HG02623 (cell line): ENCODE results near the gene TEX2.
"Not testable (repeated sequence)": the region's sequence is repeated elsewhere in the genome, so short reads cannot be mapped to it uniquely, and the experiment has no call there.

Experiments
- ATAC-seq: cut with Tn5 transposase; IDR thresholded peaks from one replicate; pipeline ENCODE4 v1.9.1; 2021; ENCODE audit warnings: moderate library complexity; ENCODE audit not compliant: unreplicated experiment

TEX2 gene

DNA sequence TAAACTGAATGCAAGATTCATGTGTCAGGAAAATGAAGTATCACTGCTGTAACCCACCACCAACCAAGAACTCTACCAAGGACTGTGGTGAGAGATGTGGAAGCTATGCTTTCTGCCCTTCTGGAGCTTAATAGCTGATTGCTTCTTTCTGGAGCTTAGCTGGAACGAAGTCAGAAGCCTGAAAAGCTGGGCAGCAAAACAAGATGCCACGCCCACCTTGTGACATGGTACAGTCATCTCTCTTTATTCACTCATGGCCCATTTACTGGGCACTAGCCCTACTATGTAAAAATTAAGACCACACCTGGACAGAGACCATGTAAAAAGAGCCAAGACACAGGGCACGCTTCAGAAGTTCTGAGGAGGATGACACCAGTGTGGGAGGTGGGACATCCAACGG is 48.1 kb downstream of the TEX2 start:
- no peak for ATAC-seq

DNA sequence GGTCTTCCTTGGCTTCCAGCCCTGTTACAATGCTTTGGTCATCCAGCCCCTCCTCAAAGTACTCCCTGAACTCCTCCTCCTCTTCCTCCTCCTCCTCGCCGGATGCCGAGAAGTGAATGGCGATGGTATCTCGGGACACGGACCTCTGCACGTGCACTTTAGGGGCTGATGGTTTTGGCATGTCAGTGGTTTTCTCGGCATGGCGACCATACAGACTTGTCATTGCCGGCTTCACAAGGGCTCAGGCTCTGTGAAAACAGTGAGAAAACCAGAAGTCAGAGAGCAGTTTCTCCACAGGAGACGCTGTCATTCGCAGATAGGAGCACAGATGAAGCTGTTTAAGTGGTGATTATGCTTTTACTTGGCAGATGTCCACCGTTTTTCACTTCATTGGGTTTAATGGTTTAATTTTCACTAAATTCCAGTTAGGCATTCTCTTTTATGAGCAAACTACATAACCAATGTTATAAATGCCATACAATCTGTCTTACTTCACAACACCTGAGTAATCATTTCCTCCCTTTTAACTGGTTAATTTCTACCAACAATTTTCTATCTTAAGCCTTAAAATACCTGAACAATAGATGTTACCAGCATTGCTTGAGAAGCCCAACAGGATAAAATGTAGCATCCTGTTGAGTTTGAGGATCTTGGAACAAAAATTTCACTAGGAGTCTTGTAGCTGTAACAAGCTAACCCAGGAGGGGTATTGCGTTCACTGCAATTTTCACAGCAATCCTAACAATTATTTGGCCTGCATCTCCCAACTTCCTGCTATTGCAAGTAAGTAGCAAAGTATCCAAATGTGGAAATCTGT is 48.9 kb downstream of the TEX2 start:
- no peak for ATAC-seq

DNA sequence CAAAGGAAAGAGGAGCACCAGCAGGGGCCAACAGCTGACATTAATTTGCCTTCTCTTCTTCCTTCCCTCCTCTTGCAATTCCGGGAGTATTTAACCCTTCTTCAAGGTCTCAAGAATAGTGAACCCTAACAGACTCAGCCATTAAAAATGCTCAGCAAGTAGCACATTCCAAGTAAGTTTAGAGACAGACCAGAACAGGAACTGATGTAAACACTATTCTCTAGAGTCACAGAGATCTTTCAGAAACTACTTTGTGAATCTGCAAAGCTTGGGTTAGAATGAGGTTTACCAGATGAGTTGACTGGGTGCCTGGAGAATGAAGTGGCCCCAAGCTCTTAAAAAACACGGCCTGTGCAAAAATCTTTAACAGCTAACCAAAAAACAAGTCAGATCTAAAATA is 50.9 kb downstream of the TEX2 start:
- no peak for ATAC-seq

DNA sequence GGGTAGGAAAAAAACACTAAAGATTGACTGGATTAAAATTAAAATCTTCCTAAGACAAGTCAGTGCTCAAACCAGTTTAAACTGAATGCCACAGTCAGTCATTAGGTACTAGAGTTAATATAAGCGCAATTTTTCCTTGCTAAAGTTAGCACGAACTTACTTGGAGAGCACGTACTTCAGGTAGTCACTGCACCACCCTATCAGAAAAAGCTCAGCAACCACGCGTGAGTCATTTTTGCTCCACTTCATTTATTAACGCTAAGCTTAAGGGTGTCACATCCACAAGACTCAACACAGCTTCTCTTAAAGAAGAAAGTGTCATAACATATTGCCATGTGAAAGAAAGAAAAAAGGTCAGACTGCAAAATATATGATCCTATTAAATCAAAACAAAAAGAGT is 53.1 kb downstream of the TEX2 start:
- no peak for ATAC-seq

DNA sequence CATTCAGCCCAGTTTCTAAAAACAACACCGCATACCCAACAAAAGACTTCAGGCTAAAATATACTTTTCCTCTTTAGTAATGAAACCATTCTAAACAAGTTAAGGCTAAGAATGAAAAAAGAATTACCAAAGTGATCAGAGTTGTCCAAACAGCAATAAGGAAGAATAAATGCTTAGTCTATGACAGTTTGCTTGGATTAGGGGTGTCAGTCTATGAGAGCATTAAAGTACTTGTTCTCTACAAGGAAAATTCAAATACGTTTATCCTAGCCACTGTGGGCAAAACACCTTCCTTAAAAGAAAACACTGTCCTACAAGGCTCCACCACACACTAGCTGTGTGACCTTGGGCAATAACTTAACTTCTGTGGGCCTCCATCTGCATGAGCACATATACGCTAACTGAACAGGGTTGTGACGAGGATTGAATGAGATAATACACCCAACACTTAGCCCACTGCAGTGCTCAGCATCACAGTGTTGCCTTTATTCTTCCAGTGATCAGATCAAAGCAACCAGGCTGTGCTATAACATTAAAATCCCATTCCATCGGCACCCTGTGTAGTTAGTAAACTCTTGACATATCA is 53.6 kb downstream of the TEX2 start:
- ATAC-seq: no peak

DNA sequence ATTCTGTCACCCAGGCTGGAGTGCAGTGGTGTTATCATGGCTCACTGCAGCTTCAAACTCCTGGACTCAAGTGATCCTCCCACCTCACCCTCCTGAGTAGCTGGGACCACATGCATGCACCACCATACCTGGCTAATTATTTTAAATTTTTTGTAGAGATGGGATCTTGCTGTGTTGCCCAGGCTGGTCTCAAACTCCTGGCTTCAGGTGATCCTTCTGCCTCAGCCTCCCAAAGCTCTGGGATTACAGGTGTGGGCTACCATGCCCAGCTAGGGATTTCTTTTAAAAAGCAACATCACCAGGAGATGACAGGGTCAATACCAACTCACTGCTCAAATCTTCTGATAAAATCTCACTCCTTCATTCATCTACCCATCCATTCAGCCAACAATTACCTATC is 54.4 kb downstream of the TEX2 start:
- ATAC-seq: not testable (repeated sequence)

GRCh38 chr17:64205804-64206203 is 57.3 kb downstream of the TEX2 start:
- no peak for ATAC-seq

DNA sequence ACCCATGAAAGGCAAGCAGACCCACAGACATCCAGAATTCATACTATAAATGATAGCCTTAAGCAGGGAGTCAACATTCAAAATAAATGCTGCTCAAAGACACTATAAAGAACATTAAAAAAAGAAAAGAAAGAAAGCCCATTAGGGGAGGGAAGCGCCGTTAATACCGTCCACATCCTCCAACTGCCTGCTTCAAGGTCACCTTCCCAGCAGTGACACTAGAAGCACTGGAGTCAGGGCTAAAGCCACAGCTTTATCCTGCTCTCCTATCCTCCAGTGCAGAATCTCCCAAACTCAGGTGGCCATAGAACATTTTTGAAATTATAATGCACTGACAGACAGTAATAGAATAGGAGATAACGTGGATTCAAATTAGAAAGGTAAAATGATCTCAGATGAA is 59.4 kb downstream of the TEX2 start:
- ATAC-seq: no peak

DNA sequence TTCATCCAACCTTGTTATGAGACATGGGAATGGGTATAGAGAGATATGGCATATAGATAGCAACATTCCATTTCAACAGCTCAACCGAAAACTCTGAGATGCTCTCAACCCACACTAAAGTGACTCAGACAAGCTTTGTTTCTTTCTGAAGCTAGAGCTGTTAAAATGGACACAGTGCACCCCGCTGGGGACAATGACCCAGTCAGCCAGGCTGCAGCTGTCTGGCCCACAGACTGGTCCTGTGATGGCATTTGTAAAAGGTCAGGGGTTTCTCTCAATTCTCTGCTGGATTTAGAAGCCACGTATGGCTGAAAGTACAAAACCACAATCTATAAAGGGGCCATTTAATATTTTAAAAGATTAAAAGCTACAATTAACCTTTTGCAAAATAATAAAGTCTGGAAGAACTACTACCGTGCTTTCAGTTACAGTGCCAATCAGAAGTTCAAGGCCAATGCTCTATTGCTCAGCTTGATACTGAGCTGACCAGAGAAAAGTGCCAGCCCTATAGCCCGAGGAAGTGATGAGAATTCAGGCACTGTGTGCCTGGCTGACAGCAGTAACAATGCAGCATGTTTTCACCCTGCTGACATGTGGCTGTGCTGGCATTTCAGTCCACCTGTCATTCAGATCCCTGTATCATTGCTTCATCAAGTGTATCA is 60.2 kb downstream of the TEX2 start:
- ATAC-seq: no peak

DNA sequence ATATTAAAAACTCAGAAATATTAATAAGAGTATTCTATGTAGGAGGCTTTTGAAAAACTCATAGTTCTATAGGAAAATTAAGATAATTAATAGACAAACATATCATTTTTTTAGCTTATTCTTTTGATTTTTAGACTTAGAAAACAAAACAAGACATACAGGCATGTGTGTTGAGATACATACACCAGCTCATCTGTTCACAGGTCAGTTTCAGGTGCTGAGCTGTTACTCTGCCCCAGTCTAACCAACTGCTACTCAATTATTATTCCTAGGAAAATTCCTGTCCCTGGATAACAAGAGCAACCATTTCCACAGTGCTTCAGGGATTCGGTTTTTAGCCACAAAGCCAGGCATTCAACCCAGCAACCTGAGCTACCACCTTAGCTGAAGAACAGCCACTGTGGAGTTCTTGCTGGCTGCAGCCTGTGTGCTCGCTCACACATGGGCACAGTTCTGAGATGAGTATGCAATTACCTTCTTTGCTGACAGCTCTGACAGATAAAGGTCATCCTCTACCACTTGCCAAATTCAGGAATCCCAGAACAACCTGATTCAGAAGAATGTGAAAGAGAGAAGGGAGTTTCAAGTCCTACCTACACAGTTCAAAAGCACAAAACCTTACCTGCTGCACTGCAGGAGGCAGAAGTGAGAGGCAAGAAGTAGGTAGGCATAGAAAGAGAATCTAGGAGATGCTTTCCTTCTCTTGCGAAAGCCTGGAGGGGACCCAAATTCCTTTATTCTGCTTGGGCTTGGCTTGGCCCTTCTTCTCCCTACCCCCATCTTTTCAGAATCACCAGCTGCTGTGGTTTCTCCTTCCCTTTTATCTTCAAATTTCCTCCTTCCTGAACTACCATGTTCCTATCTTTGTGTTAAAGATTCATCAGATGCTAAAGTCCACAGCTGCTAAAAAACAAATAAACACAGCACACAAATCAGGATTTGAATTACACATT is 62.7 kb downstream of the TEX2 start:
- ATAC-seq: no peak

DNA sequence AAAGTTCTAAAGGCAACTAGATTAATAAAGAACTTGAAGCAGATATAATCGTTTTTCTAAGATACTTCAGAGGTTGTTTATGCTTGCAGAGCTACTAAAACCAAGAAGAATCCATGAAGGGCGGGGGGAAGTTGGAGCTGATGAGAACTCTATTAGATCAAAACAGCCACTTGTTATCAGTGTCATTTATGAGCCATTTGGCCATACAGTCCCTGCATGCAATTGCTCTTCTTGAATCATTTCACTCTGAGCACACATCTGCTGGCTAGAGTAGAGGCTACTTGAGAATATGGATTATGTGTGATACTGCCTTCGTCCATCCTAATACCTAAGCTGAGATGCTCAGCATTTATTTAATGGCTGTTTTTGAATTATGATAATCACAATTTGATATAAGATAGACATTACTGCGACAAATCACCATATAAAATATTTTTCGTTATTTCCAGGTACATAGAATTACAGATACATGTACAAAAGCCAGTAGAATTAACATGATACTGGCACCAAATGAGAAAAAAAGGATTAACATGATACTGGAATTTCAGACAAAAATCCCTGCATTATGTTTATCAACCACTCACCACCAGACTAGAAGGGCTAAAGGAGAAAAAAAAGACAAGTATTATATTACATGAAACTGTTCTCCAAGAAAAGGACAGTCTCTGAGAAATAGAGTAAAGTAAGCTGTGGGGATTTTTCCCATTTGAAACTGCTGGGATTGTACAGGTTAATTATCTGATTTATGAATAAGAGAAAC is 64.5 kb downstream of the TEX2 start:
- ATAC-seq: no peak

DNA sequence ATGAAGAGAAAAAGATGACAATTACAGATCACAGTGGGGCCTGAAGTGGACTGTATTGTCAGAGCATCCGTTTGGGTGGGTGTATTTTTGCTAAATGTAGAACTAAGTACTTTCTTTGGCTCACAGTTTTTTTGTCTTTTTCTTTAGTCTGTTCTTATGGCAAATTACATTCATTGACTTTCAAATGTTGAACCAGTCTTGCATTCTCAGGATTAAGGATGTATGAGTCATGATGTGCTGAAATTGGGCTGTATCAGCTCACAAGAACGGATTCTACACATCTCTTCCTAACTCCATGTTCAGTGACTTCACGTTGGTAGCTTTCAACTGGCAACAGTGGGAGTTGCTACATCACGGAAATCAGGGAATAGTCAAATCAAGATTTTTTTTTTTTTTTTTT is 66.5 kb downstream of the TEX2 start:
- no peak for ATAC-seq

- ATAC-seq: no peak
Observed at GRCh38 chr17:64193561-64193960, 69.5 kb downstream of the TEX2 start.

- no peak for ATAC-seq
Observed at GRCh38 chr17:64192589-64192988, 70.5 kb downstream of the TEX2 start.

DNA sequence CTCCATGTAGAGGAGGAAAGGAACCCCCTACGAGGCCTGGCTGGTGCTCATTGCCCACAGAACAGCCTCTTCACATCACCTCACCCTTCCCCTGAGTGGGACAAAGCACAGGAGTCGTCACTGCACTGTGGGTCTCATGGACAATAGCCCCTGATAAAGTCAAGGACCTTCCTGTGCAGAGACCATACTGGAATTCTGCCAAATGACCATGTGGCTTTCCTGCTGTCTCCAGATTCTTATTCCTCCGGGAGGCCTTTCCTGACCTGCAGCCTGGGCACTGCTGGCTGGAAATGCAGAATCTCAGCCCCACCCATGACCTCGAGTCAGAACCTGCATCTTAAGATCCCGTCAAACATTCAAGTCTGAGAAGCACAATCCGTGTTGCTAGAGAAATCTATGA is 72.6 kb downstream of the TEX2 start:
- ATAC-seq: no peak

GRCh38 chr17:64188088-64188487 is 75.0 kb downstream of the TEX2 start:
- ATAC-seq: no peak

DNA sequence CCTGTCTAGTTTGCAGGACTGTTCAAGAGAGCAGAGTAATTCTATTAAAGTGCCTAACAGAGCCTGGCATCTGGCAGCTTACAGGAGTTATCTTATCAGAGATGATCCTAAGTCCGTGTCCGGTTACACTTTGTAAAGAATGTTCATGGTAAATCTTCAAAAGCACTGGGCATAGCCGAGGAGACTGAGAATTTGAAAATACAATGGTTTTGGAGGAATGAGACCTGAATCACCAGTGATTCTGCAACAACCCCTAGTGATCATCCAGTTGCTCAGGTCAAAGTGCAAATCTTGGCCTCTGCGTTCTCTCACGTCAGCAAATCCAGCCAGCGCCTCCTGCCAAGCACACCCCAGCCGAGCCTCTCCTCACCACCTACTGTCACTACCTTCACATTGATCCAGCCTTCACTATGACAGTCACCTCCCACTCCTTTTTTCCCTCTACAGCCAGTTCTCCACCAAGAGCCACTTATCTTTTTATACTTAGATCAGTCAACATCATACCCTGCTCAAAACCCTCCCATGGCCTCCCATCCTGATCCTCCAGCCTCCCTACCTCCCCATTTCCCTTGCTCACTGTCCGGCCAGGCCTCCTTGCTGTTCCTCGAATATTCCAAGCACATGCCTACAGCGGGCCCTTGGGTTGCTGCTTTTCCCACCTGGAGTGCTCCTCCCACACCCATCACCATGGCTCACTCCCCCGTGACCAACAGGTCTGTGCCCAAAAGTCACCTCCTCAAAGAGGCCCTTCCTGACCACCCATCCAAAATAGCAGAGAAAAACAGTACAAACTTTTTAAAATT is 75.8 kb downstream of the TEX2 start:
- ATAC-seq: no peak

GRCh38 chr17:64186171-64187092 is 76.6 kb downstream of the TEX2 start:
- no peak for ATAC-seq

DNA sequence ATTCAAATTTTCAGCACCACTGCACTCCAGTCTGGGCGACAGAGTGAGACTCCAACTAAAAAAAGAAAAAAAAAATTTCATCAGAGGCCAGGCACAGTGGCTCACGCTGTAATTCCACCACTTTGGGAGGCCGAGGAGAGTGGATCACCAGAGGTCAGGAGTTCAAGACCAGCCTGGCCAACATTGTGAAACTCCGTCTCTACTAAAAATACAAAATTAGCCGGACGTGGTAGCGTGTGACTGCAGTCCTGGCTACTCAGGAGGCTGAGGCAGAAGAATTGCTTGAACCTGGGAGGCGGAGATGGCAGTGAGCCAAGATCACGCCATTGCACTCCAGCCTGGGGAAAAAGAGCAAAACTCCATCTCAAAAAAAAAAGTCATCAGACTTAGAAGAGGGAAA is 77.5 kb downstream of the TEX2 start:
- not testable (repeated sequence) for ATAC-seq
